ENCODE measurements around the gene MRC1. TPM values are rescaled to one million over a fixed set of nuclear protein-coding genes. Genes with fewer than 3 reads are reported as not detected.
"Not testable (repeated sequence)": the region's sequence is repeated elsewhere in the genome, so short reads cannot be mapped to it uniquely, and the experiment has no call there.

Gene MRC1
- total RNA-seq, 1 donor from 2014 or later, result not detected

DNA sequence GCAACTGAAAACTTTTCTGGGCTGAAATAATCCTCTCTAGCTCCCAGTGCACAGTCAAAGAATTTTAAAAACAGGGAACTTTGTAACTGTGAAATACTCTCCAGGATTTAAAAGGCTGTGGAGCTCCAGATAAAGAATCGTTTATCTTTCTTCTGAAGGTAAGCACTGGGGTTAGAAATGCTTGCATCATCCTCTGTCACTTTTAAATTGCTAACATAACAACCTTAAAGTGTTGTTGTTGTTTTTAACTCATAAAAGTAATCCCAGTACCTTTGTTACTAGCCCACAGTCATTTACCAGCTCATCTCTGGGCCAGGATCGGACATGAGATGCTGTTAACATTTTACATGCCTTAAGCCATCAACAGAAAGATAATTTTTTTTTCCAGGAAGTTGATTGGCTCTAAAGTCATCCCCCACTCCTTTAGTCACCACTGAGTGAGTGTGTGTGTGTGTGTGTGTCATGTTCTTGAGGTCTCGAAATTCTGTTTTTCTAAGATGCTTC is 142.8 kb downstream of the MRC1 start, which contains the start of gene SLC39A12:
Gene SLC39A12 (plus strand): TSS at position 51 of the 504 bp plus-strand sequence. CDS start 1,359 bp downstream, outside the sequence.
- TF ChIP-seq, protein P1, sequence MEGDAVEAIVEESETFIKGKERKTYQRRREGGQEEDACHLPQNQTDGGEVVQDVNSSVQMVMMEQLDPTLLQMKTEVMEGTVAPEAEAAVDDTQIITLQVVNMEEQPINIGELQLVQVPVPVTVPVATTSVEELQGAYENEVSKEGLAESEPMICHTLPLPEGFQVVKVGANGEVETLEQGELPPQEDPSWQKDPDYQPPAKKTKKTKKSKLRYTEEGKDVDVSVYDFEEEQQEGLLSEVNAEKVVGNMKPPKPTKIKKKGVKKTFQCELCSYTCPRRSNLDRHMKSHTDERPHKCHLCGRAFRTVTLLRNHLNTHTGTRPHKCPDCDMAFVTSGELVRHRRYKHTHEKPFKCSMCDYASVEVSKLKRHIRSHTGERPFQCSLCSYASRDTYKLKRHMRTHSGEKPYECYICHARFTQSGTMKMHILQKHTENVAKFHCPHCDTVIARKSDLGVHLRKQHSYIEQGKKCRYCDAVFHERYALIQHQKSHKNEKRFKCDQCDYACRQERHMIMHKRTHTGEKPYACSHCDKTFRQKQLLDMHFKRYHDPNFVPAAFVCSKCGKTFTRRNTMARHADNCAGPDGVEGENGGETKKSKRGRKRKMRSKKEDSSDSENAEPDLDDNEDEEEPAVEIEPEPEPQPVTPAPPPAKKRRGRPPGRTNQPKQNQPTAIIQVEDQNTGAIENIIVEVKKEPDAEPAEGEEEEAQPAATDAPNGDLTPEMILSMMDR (IDR thresholded peaks at IDR 0.05), result no peak
- H3K27me3 Mint-ChIP-seq (ENCODE audit: unreplicated experiment), result no peaks in the 10 kb centered on the region
- DNase-seq (ENCODE audit: extremely low spot score, unreplicated experiment), result no peak
- no peaks in the 10 kb centered on the region for H3K36me3 Mint-ChIP-seq (ENCODE audit: unreplicated experiment)
- H3K27ac Mint-ChIP-seq (ENCODE audit: unreplicated experiment), result no peak within 1 kb of the TSS
- peaks cover 10% of the 10 kb centered on the region for H3K4me1 Mint-ChIP-seq (ENCODE audit: unreplicated experiment)
- no peak within 1 kb of the TSS for H3K4me3 Mint-ChIP-seq (ENCODE audit: unreplicated experiment)
- no peaks in the 10 kb centered on the region for H3K9me3 Mint-ChIP-seq (ENCODE audit: unreplicated experiment)

DNA sequence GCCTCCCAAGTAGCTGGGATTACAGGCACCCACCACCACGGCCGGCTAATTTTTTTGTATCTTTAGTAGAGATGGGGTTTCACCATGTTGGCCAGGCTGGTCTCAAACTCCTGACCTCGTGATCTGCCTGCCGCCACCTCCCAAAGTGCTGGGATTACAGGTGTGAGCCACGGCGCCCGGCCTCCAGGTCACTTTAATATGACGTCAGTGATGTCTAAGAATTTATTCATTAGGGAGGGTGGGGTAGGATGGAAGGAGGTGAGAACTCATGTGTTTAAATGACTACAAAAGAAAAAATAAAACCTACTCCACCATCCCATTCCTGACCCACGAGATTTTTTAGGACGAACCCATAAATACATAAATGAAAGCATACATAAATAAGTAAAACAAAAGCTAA is 145.2 kb downstream of the MRC1 start:
- H3K27ac Mint-ChIP-seq (ENCODE audit: unreplicated experiment); H3K9me3 Mint-ChIP-seq (ENCODE audit: unreplicated experiment); DNase-seq (ENCODE audit: extremely low spot score, unreplicated experiment); H3K4me1 Mint-ChIP-seq (ENCODE audit: unreplicated experiment); H3K27me3 Mint-ChIP-seq (ENCODE audit: unreplicated experiment); H3K36me3 Mint-ChIP-seq (ENCODE audit: unreplicated experiment); H3K4me3 Mint-ChIP-seq (ENCODE audit: unreplicated experiment): not testable (repeated sequence)

DNA sequence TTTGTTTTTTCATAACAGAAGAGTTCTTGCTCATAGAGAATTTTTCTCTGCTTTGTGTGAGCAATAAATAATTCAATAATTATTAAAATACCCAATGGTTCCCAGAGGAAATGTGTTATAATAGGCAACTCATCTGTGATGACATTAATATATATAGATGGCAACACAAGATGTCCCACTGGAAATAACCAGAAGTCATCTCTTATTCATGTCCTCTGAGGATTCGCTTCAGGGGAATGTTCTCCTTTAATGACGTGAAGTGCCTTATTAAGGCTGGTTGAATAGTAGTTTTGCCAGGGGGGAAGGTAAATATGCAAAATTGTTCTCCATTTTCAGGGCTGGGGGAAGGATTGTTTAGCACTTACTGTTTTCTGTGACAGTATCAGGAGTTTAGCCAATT is 145.7 kb downstream of the MRC1 start:
- H3K27me3 Mint-ChIP-seq (ENCODE audit: unreplicated experiment), result peaks cover 5% of the 10 kb centered on the region
- H3K4me1 Mint-ChIP-seq (ENCODE audit: unreplicated experiment), result peaks cover 10% of the 10 kb centered on the region
- H3K36me3 Mint-ChIP-seq (ENCODE audit: unreplicated experiment), result peaks cover 1% of the 10 kb centered on the region
- no peak overlapping the region for H3K4me3 Mint-ChIP-seq (ENCODE audit: unreplicated experiment)
- DNase-seq (ENCODE audit: extremely low spot score, unreplicated experiment), result no peak
- TF ChIP-seq, protein P1 (IDR thresholded peaks at IDR 0.05), result no peak
- H3K9me3 Mint-ChIP-seq (ENCODE audit: unreplicated experiment), result peaks cover 3% of the 10 kb centered on the region
- no peak overlapping the region for H3K27ac Mint-ChIP-seq (ENCODE audit: unreplicated experiment)

DNA sequence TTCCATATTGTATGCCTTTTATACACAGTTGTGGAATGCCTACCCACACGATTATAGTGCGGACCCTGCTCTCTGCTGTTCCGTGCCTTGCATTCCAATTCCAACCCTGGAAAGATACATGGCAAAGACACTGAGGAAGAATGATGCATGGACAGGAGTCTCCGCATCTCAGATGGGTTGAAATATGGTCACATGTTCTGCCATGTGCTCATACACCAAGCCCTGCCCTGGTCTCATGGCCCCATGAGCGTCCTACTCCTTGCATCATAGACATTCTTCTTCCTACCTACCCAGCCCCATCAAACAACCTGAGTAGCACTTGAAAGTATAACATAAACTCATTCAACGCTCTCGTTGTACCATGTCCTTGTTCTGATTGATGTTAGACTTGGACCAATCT is 148.9 kb downstream of the MRC1 start:
- Mint-ChIP-seq H3K4me1 (ENCODE audit: unreplicated experiment) (peaks cover 7% of the 10 kb centered on the region), H3K36me3 (ENCODE audit: unreplicated experiment) (peaks cover 1% of the 10 kb centered on the region), H3K27me3 (ENCODE audit: unreplicated experiment) (peaks cover 21% of the 10 kb centered on the region), H3K4me3 (ENCODE audit: unreplicated experiment) (no peak overlapping the region), H3K27ac (ENCODE audit: unreplicated experiment) (no peak overlapping the region), H3K9me3 (ENCODE audit: unreplicated experiment) (peaks cover 8% of the 10 kb centered on the region)
- TF ChIP-seq, protein P1 (IDR thresholded peaks at IDR 0.05), result no peak
- DNase-seq (ENCODE audit: extremely low spot score, unreplicated experiment), result no peak

DNA sequence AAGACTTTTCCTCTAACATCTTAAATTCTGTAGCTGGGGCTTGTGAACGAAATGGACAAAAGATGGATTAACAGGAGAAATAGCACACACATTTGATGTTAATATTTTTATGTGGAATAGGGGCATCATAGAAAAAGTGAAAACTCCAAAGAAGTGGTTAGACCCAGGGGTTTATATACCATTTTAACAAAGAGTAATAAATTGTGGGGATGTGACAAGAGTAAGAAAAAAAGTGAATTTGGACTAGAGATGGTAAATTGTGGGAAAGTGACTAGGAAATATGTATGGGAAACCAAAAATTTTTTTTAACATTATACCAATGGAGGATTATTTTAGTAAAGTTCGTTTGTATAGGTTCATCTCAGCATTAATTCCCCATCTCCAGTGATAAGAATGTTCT is 150.7 kb downstream of the MRC1 start:
- peaks cover 23% of the 10 kb centered on the region for H3K27me3 Mint-ChIP-seq (ENCODE audit: unreplicated experiment)
- TF ChIP-seq, protein P1 (IDR thresholded peaks at IDR 0.05), result no peak
- peaks cover 8% of the 10 kb centered on the region for H3K9me3 Mint-ChIP-seq (ENCODE audit: unreplicated experiment)
- no peak for DNase-seq (ENCODE audit: extremely low spot score, unreplicated experiment)
- H3K4me1 Mint-ChIP-seq (ENCODE audit: unreplicated experiment), result peaks cover 3% of the 10 kb centered on the region
- H3K36me3 Mint-ChIP-seq (ENCODE audit: unreplicated experiment), result peaks cover 1% of the 10 kb centered on the region
- no peak overlapping the region for H3K4me3 Mint-ChIP-seq (ENCODE audit: unreplicated experiment)
- H3K27ac Mint-ChIP-seq (ENCODE audit: unreplicated experiment), result no peak overlapping the region

Small RNA genes within 50 kb of the gene (microRNA-seq; reads per million reads assigned to microRNA genes)
- not detected for gene MIR511 (ENCODE audit: unreplicated experiment)

Other genes with a start within 250 kb of the MRC1 start
- gene HACD1, start 192.0 kb upstream of the MRC1 start, total RNA-seq, result 25.1 and 28.6 TPM in 2 replicates
- gene STAM, start 165.2 kb upstream of the MRC1 start, total RNA-seq, result 26.6 and 32.0 TPM in 2 replicates
- 0.08 and 0.11 TPM in 2 replicates for gene TMEM236, start 57.1 kb upstream of the MRC1 start, total RNA-seq
- gene SLC39A12, start 142.6 kb downstream of the MRC1 start, total RNA-seq, result not detected in 2 replicates

All from osteocyte (in vitro differentiated cells).